MM.1S (cell line): Measurements from ENCODE around the gene C11orf54.

Experiments
- DNase-seq: peaks from one replicate; pipeline ENCODE4 v3.0.0-alpha.2; 2015
- H2AFZ ChIP-seq: fragments of 300-600 bp; sonication (generic); 2 replicates; pipeline ENCODE4 v1.6.0; 2016; ENCODE audit warnings: antibody characterized with exemption, low read length
- H3F3A ChIP-seq: fragments of 300-600 bp; sonication (generic); 2 replicates; pipeline ENCODE4 v1.6.1; 2016; ENCODE audit warnings: mild to moderate bottlenecking, antibody characterized with exemption, low read length, moderate library complexity, mixed read lengths; ENCODE audit not compliant: insufficient read depth
- H3K27ac ChIP-seq: fragments of 300-600 bp; sonication (generic); 2 replicates; pipeline ENCODE4 v1.5.1; 2016; ENCODE audit warnings: mild to moderate bottlenecking, low read length
- H3K27me3 ChIP-seq: fragments of 300-600 bp; sonication (generic); replicated peaks from 2 replicates; pipeline ENCODE4 v1.6.0; 2016; ENCODE audit warnings: low read length; ENCODE audit not compliant: insufficient read depth
- H3K36me3 ChIP-seq: fragments of 300-600 bp; sonication (generic); replicated peaks from 2 replicates; pipeline ENCODE4 v1.6.1; 2016; ENCODE audit warnings: mild to moderate bottlenecking, low read length, mixed read lengths; ENCODE audit not compliant: insufficient read depth
- H3K4me1 ChIP-seq: fragments of 300-600 bp; sonication (generic); 2 replicates; pipeline ENCODE4 v1.6.1; 2016; ENCODE audit warnings: low read length, mixed read lengths
- H3K4me2 ChIP-seq: fragments of 300-600 bp; sonication (generic); 2 replicates; pipeline ENCODE4 v1.6.0; 2016; ENCODE audit warnings: low read depth, low read length
- H3K4me3 ChIP-seq: fragments of 300-600 bp; sonication (generic); 2 replicates; pipeline ENCODE4 v1.5.1; 2016; ENCODE audit warnings: low read length, mixed read lengths
- H3K79me2 ChIP-seq: fragments of 300-600 bp; sonication (generic); 2 replicates; pipeline ENCODE4 v1.6.1; 2016; ENCODE audit warnings: mixed run types, low read length, mixed read lengths
- H3K9ac ChIP-seq: fragments of 300-600 bp; sonication (generic); 2 replicates; pipeline ENCODE4 v1.6.1; 2016; ENCODE audit warnings: low read length, mixed read lengths
- H3K9me2 ChIP-seq: fragments of 300-600 bp; sonication (generic); replicated peaks from 2 replicates; pipeline ENCODE4 v1.6.1; 2016; ENCODE audit warnings: mild to moderate bottlenecking, low read length, mixed read lengths; ENCODE audit not compliant: insufficient read depth
- H3K9me3 ChIP-seq: fragments of 300-600 bp; sonication (generic); replicated peaks from 2 replicates; pipeline ENCODE4 v1.6.1; 2016; ENCODE audit warnings: mild to moderate bottlenecking, low read length, mixed read lengths; ENCODE audit not compliant: insufficient read depth
- H4K20me1 ChIP-seq: fragments of 300-600 bp; sonication (generic); 2 replicates; pipeline ENCODE4 v1.6.1; 2016; ENCODE audit warnings: mild to moderate bottlenecking, low read length, moderate library complexity, mixed read lengths; ENCODE audit not compliant: insufficient read depth
- EZH2 ChIP-seq: fragments of 300-600 bp; sonication (generic); optimal IDR thresholded peaks from 2 replicates; pipeline ENCODE3; 2017; ENCODE audit warnings: low read depth, mild to moderate bottlenecking, antibody characterized with exemption, low read length, mixed read lengths
- EZH2phosphoT487 ChIP-seq: fragments of 300-600 bp; sonication (generic); IDR thresholded peaks from 2 replicates; pipeline ENCODE4 v1.6.1; 2018; ENCODE audit warnings: antibody characterized with exemption, low read length
- TF ChIP-seq, protein P1 (sequence below): fragments of 300-600 bp; sonication (generic); IDR thresholded peaks from 2 replicates; pipeline ENCODE4 v1.5.1; 2016; ENCODE audit warnings: antibody characterized with exemption, low read length, mixed read lengths

Gene C11orf54

DNA sequence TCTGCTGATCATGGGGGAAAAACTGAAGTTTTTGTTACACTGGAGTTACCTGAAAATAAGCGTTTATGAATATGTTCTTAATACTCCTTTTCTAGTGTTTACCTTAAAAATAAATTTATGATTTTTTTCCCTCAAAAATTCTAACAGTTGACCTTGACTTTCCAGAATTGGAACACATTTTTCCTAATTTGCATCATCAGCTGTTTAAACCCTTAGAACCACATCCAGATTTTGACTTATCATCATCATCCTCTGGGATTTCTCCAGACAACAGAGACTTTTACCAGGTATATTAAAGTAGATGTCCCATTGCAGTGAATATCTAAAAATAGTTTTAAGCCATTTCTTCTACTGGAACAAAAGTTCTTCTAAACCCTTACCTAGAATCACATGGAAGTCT is 17.4 kb upstream of the C11orf54 start:
- peaks cover 47% of the 10 kb centered on the region for H3F3A ChIP-seq
- peaks cover 4% of the 10 kb centered on the region; the same call in 1 of the 2 replicates for H4K20me1 ChIP-seq
- H3K9me2 ChIP-seq, result no peaks in the 10 kb centered on the region
- H3K27ac ChIP-seq, result no peak overlapping the region
- no peaks in the 10 kb centered on the region for H3K9me3 ChIP-seq
- H3K79me2 ChIP-seq, result peaks cover 4% of the 10 kb centered on the region; the same call in 1 of the 2 replicates
- H3K36me3 ChIP-seq, result peaks cover 8% of the 10 kb centered on the region
- no peak for DNase-seq
- no peaks in the 10 kb centered on the region for H3K27me3 ChIP-seq
- no peak overlapping the region for H3K9ac ChIP-seq
- no peak overlapping the region for H3K4me3 ChIP-seq
- peaks cover 3% of the 10 kb centered on the region; the same call in 1 of the 2 replicates for H3K4me1 ChIP-seq
- no peak overlapping the region for H3K4me2 ChIP-seq
- no peak overlapping the region for H2AFZ ChIP-seq
- TF ChIP-seq EZH2, result no peak

DNA sequence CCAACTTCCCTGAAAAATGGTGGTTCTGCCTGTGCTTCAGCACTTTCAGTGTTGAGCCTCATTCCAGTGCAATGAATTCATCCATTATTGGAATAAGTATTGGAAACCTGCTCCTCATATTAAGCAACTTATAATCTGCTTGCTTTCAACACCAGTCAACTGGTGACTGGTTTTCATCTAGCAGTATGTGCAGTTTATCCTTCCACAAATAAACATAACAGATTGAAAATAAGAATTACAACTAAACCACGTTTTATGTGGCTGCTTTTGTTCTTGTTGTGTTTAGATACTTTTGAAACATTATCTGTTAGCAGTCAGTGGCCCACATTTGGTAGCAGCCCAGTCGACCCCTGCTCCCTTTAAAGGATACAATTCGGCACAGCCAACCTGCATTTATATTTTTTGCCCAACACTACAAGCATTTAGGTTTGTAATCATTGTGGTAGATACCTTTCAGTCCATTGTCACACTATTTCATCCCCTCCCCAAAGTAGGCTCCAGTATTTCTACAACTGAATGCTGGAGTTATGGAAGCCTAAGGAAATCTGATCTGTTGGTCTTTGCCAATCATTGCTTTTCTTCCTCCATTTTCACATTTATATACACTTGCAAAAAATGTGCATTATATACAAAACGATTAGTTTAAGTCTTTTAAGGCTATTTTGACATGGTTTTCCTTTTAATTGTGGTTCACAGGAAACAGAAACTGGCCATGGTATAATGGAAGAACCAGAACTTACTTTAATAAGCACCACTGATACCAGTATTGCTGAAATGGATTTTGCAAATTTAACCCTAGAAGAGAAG is 13.3 kb upstream of the C11orf54 start:
- Histone ChIP-seq H3K27ac (peak overlapping the region; percentile 11; the same call in 1 of the 2 replicates), H3K4me1 (0 out of 2 replicates have a peak, but pooled peaks cover 3% of the 10 kb centered on the region), H3K27me3 (no peaks in the 10 kb centered on the region), H3K9me3 (no peaks in the 10 kb centered on the region), H3K36me3 (peaks cover 38% of the 10 kb centered on the region), H3K9ac (no peak overlapping the region), H2AFZ (no peak overlapping the region), H3K4me2 (no peak overlapping the region), H3K9me2 (no peaks in the 10 kb centered on the region), H4K20me1 (peaks cover 30% of the 10 kb centered on the region; the same call in 1 of the 2 replicates), H3F3A (peaks cover 84% of the 10 kb centered on the region), H3K4me3 (no peak overlapping the region), H3K79me2 (peaks cover 15% of the 10 kb centered on the region; the same call in 1 of the 2 replicates)
- DNase-seq, result no peak
- TF ChIP-seq, protein P1, sequence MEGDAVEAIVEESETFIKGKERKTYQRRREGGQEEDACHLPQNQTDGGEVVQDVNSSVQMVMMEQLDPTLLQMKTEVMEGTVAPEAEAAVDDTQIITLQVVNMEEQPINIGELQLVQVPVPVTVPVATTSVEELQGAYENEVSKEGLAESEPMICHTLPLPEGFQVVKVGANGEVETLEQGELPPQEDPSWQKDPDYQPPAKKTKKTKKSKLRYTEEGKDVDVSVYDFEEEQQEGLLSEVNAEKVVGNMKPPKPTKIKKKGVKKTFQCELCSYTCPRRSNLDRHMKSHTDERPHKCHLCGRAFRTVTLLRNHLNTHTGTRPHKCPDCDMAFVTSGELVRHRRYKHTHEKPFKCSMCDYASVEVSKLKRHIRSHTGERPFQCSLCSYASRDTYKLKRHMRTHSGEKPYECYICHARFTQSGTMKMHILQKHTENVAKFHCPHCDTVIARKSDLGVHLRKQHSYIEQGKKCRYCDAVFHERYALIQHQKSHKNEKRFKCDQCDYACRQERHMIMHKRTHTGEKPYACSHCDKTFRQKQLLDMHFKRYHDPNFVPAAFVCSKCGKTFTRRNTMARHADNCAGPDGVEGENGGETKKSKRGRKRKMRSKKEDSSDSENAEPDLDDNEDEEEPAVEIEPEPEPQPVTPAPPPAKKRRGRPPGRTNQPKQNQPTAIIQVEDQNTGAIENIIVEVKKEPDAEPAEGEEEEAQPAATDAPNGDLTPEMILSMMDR, result no peak
- TF ChIP-seq EZH2 (no peak), EZH2phosphoT487 (no peak)

DNA sequence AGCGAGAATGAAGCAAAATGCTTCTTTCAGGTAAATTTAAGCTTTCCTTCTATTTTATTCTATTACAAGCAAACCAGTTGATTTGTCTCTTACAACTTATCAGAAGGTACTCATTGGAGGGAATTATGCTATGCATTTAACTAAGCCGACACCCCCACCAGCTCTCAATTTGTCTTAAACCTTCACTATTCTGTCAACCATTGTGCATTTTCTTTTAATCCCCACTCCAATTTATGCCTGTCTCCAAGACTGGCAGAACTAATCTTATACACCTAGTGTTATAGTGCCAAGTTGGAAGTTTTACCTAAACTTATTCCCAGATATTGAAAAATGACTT is 12.7 kb upstream of the C11orf54 start:
- Histone ChIP-seq H3K9me3 (no peaks in the 10 kb centered on the region), H3K36me3 (peaks cover 41% of the 10 kb centered on the region), H3F3A (peaks cover 85% of the 10 kb centered on the region), H3K4me3 (no peak overlapping the region), H3K79me2 (peaks cover 20% of the 10 kb centered on the region), H3K4me2 (no peak overlapping the region), H3K4me1 (0 out of 2 replicates have a peak, but pooled peaks cover 3% of the 10 kb centered on the region), H4K20me1 (peaks cover 30% of the 10 kb centered on the region; the same call in 1 of the 2 replicates), H3K9me2 (no peaks in the 10 kb centered on the region), H2AFZ (no peak overlapping the region), H3K9ac (no peak overlapping the region), H3K27ac (peak overlapping the region; percentile 4; the same call in 1 of the 2 replicates), H3K27me3 (no peaks in the 10 kb centered on the region)
- DNase-seq, result no peak
- TF ChIP-seq, protein P1, result no peak
- TF ChIP-seq EZH2, result no peak
- TF ChIP-seq EZH2phosphoT487, result no peak
